GM18499 (cell line): ENCODE results near the gene CABLES1.

Experiments used
- ATAC-seq: cut with Tn5 transposase; IDR thresholded peaks from one replicate; pipeline ENCODE4 v1.9.1; 2021; ENCODE audit warnings: moderate number of reproducible peaks; ENCODE audit not compliant: insufficient read depth, unreplicated experiment

CABLES1 gene

DNA sequence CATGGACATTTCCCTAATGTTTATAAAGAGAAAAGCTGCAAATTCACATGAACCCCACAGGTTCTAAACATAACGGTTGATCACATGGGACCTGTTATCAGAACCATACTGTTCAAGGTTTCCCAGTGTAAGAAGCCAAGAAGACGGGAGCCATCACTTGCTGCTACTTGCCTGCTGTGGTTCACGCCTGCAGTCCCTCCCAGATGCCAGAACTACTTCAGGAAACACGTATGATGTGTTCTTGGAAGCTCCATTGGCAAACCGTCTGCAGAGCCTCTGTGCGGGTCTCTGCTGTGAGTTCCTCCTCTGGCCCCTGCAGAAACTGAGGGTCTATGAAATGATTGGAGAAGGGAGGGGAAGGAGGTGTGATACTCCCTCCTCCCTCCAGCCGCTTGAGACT lies 75.2 kb downstream of the CABLES1 start:
- ATAC-seq, result no peak

DNA sequence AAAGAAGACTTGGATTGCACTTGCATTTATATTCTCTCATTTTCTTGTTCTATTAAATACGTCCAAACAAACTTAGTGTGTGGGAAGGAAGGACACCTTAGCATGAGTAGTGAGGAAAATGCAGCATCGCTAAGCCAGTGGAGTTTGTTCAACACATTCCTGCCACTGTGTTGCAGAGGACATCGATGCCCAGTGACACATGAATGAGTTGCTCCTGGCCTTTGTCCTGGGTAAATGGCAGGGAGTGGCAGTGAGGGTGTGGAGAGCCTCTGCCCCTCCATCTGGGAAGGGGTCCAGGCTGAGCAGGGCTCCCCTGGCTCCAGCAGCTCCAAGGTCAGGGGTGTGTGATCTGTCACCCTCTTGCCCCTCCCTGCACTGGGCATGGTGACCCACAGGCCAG lies 75.9 kb downstream of the CABLES1 start:
- ATAC-seq, result no peak

DNA sequence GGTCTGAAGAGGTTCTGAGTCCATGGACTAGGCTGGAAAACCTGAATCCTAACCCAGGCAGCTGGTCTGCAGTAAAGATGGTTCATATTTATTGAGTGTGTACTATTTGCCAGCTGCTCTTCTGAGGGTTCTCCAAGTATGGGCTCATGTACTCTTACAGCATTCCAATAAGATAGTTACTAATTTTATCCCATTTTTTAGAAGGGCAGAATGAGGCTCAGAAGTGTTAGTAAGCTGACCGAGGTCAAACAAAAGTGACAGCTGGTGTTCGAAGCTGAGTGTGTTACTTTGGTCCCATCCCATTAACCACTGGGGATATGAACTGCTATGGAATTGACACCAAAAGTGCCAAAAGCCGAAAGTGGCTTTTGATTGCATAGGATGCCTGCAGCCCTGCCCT lies 76.9 kb downstream of the CABLES1 start:
- ATAC-seq, result no peak

DNA sequence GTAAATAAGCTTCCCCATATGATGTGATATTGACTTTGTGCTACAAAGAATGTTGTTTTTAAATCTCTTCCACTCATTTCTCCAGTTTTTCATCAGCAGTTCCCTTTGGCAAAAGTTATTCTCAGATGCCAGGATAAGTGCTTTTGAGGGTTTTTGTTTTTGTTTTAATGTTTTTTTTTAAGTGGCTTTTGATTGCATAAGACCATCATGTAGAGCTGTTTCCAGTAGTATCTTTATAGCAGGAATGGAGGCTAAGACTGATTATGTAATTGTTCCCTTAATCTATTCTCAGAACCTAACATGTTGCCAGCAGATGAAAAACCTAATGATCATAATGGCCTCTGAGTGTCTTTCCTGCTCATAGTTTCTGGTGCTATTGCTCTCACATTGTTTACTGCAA lies 77.9 kb downstream of the CABLES1 start:
- no peak for ATAC-seq

DNA sequence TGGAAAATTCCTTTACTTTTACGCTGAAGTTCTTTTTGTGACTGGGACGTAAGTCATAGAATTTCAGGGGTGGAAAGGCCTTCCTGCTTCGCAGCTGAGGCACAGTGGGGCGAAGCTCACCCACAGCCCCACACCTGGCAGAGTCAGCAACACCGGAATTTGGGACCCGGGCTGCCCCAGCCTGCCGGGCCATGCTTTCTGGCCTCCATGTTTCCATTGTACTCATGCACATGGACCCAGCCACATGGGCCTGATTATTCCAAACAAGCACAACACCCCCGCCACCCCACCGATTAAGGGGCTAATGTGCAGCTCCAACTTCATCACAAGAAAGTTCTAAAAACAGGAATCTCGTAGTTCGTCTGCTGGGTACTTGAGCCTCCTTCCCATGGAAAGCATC lies 82.5 kb downstream of the CABLES1 start:
- ATAC-seq, result no peak

DNA sequence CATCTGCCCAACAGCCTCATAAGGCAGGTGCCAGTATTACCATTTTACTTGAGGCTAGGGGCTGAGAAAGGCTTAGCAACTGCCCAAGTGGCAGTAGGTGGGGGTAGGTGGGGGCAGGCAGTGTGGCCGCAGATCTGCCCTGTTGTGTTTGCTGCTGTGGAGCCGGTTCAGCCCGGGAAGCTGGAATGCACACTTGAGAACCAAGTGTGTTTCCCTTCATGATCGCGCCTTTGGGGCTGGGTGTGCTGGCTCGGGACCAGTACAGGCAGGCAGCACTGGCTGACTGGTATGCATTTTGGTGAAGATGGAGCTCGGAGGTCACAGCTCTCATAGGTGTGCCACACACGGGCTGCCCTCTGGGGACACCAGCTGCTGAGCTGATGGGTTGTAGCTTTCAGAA lies 85.1 kb downstream of the CABLES1 start:
- no peak for ATAC-seq

DNA sequence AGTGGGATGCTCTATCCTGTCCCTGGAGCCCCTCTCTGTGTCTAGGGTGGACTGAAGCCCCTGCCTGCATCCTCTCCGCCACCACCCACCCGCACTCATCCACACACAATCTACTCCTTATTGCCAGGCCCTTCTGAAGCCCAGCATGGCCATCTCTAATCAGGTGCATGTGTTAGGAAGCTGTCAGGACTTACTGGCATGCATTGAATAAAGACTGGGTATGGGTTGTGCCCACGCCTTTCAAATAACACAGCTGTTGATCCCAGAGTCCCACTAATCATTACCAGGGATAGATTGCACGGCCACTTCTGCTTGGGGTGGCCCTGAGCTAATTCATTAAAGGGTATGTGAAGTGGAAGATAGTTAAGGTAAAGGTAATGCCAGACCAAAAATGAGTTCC lies 88.4 kb downstream of the CABLES1 start:
- no peak for ATAC-seq

DNA sequence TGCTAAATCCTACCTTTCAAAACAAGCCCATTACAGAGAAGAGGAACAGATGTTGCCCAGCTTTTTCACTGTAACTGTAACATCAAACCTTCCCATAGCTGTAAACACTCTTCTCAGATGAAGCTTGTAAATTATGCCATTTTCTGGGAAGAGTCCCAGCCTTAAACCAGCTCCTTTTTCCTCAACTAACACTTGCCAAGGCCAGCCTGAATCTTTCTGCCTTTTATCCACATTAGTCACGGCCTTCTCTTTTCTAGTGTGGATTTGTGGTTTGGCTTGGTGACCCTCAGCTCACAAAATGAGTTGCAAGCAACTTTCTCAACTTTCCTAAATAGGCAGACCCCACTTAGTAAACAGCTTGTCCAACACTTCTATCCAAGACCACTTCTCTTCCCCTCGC lies 90.2 kb downstream of the CABLES1 start:
- no peak for ATAC-seq

DNA sequence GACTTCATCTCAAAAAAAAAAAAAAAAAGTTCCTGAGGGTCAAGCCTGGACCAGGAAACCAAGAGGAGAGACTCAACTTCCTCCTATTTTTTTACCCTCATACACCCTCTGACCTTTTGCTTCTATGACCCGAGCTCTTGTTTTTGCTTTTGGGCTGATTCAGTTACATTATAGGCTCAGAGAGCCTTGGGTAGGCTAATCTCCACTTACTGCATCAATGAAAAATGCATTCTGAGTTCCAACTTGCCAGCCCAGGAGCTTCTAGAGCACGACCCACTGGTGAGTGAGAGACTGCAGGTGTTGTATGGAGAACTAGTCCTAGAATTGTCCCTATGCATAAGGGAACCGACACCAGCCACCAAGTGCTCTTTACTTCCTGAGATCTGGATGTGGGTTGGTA lies 91.1 kb downstream of the CABLES1 start:
- ATAC-seq, result no peak

DNA sequence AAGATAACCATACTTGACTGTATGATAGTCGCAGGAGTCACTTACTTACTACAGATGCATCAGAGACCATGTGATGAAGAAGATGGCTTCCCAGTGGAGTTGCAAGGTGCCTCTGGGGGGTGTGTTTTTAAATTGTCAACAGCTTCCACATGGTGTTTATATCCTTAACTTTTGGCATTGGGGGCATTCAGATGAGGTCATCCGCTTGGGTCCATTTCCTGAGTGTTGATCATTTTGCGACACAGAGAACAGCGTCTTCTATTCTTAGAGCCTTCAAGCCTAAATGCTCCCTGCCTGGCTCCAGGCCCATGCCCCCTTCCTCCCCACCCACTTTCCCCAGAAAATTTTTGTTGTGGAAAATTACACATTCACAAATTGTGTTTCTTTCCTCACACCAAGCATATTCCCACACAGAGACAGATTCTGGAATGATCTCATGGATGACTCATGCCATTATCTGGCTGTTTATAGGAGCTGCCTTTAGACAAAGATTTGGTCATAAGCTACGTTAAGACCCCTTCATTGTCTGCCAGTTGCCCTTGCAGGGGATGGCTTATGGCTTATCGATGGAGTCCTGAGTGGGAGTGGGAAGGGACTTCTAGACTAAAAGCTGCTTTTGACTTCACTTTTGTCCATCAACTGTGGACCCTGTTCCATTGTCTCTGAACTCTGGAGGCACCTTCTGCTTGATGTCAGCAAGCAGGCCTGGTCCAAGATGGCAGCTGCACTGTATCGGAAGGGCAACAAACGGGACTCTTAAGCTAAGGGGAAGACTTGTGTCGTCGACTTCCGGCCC lies 91.8 kb downstream of the CABLES1 start:
- ATAC-seq, result no peak

DNA sequence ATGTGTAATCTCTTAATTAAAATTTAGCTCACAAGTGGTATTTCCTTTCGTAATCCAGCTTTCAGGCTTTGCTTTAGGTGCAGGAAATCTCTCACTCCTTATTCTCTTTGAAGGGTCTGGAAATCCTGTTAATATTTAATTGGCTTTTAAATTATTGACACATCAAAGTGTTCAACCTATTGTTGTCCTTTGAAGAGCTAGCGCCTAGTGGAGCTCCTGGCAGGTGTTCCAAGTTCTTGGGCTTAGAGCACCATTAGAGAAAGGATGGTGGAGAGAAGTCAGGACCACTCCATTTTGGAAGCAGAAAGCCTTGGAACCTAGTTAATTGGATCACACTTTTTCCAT lies 92.4 kb downstream of the CABLES1 start:
- no peak for ATAC-seq

DNA sequence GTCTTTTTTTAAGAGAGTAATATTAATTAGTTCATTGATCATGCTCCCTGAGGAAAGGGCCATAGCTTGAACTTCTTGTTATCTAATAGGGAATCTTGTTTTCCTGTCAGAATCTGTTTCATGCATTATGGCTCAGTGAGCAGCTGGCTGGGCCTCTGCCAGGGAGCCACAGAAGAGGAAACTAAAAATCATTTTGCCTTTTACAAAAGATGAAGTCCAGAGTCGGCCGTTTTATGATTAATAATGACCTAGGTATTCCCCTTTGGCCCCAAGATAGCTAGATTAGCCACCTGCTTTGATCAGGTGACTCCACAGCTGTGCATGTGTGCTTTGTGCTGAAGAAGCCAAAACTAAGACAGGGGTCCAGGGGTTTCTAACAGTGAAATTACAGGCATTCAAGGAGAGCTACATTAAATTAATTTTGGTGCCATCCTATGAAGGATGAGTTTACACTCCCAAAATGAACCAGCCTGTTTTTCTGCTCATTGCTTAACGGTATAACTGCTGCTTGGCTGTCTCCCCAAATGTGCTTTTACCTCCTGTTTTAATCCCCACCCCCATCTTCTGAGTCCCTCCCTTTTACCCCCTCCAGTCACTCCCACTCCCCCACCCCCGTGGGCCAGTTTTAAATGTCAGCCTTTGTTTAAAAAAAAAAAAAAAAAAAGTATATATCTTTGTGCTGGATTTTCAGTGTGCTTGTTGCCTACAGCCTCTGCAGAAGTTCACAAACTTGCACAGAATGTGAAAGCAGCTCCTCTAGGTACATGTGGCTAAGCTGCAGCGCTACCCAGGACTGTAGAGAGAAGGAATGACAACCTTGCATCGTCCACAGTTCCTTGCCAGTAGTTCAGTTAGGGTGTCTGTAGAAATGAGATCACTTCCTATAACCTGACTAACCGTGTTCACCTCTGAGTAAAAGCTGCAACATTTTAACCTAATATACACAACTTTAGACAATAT lies 93.1 kb downstream of the CABLES1 start:
- peak; percentile 26 for ATAC-seq

DNA sequence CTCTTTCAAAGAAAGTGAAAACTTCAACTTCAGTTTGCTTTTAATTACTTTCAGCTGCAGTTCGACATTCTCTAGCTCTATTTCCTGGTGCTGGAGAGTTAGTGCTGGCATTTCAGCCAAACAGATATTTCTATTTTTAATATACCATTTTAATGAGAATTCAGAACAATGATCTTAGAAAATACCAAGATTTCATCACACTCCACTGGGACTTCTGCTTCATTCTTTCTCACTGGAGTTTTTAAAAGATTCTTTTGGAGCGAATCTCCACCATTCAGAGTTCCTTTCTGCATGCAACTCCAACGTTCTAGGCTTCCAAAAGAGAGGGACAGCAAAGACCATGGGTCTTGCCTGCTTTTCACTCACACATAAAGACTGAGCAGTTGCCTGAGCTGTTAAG lies 94.2 kb downstream of the CABLES1 start:
- no peak for ATAC-seq

DNA sequence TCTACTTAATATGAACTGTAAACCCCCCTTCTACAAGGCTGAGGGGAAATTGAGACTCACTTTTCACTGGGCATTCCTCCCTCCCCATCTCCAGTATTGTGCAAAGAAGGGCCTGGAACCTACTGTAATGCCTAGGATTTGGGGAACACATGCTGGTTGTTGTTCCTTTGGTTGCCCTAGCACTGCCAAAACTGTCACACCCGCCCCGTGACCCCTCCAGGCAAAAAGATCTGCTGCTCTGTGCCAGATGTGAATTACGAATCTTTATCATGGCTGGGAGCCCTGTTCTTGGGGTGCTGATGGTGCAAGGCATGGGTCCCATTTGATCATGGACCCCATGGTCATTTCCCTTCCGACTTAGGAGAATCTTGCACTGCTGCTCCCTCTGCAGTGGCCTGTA lies 95.4 kb downstream of the CABLES1 start:
- no peak for ATAC-seq

DNA sequence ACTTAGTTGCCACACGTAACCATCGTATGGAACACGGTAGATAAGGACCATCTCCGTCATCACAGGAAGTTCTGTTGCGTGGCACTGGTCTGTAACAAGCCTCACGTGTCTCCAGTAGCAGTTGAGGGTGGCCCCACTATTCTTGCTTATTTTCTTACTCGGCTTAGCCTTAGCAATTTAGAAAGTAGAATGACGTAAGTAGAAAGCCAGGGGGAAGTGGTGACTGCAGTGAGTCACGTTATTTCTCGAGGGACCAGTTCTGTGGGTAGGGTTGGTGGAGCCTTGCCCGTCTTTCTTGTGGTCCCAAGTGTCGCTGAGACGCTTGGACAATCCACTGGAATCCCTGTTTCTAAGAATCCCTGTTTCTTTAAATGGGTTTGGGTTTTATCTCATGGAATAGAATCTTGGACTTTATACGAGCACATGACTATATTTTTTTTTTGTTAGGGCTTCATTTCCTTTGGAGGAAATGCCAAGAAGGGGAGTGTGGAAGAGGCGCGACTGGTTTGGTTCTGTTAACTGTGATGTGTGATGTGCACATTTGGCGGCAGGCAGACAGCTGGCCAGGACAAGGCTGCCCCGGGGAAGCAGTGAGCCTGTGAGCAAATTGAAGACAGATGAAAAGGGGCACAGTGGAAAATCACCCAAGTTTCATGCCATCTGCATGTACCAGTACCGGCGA lies 96.2 kb downstream of the CABLES1 start:
- ATAC-seq, result peak; percentile 87

DNA sequence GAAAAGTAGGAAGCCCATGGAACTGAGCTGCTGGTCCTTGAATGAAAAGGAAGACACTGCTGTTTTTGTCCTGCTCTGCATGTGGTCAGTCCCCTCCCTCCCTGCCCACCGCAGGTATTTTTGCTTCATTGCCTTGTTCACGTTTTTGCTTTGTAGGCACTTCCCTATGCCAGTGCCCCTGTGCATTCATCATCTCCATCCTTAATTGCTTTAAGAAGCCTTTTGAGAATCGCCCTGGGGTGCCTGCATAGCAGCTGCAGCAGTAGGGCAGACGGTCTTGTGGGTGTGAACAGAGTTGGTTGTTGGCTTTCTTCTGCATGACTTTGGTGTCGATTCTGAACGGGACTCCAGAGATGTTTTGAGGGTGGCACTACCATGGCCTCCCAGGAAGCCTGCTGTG lies 97.0 kb downstream of the CABLES1 start:
- ATAC-seq, result no peak

DNA sequence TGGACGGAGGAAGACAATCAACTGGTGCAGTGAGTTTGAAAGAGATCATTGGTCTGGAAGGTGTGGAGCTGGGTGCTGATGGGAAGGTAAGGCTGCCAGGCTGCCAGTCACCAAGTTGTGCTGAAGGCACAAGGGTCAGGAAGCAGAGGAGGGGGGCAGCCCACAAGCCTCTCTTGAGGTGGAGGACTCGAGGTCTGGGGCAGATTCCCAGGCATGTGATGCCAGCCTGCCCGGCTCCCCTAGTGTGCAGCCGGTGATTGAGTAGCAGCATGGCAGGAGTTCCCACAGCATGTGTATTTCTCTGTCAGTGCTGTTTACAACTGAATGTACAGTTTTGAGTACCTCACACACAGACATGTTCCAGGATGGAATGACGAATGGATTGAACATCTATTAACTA lies 99.3 kb downstream of the CABLES1 start:
- ATAC-seq, result no peak

DNA sequence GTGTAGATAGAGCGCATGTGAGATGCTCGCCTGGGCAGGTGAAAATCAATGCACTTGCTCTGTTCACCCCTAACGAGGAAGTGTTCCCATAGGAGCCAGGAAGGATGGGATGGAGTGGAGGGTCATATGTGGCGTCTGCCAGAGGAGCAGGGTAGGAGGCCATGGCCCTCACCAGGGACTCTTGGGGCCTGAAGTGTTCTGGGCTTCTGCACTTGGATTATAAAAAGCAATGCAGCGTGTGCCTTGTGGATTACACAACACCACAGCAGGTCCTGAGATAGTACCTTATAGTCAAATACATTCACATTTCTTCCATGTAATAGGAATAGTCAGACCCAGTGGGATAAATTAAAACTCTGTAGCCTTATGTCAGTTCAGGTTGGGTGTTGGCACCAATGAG lies 100.1 kb downstream of the CABLES1 start:
- ATAC-seq, result no peak

DNA sequence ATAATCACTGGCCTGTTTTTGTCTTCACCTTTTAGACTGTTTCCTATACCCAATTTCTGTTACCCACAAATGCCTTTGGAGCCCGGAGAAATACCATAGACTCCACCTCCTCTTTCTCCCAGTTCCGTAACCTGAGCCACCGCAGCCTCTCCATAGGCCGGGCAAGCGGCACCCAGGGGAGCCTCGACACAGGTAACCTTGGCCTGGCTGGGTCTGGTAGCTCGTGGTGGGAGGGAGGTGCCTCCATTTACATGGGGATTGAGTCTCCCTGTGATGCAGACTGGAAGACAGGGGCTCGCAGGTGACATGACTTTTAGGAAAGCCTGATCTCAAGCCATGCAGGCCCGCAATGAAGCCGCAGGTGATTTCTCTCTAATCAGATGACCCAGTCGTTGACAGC lies 100.6 kb downstream of the CABLES1 start:
- ATAC-seq, result no peak

DNA sequence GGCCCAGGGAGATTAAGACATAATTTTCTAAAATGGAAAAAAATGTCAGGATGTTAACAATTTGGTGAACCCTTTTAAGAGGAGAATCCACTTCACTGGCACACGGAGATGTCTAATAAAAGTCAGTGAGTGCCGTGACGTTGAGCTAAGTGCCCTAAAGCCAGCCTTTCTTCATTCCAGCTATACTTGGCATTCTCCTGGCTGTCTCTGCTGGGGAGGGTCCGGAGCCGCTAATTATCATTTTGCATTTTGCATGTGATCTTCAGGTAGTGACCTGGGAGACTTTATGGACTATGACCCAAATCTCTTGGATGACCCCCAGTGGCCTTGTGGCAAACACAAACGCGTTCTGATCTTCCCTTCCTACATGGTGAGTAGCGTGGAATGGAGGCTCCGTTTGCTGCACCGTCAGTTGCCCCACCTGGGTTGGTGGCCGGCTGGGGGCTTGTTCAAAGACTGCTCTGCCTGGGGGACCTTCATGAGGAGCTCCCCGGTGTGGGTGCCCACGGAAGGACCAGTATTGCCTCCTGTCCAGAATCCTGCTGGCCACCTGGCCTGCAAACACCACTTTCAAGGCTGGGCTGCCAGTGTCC lies 101.7 kb downstream of the CABLES1 start:
- ATAC-seq, result no peak
